ENCODE results near the gene TNPO2.

DNA sequence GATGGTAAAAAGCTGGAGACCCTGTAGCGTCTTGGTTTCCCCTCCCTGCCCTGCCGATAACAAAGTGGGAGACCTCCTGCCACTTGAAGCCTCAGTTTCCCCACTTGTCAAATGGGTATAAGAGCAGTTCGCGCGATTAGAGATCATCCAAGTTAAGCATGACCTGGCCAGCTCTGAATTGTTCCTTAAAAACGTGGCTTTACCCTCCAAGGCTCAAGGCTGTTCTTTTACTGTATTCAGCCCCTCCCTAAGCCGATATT, 421 bp downstream of the TNPO2 start:
- TF ChIP-seq, protein P1, sequence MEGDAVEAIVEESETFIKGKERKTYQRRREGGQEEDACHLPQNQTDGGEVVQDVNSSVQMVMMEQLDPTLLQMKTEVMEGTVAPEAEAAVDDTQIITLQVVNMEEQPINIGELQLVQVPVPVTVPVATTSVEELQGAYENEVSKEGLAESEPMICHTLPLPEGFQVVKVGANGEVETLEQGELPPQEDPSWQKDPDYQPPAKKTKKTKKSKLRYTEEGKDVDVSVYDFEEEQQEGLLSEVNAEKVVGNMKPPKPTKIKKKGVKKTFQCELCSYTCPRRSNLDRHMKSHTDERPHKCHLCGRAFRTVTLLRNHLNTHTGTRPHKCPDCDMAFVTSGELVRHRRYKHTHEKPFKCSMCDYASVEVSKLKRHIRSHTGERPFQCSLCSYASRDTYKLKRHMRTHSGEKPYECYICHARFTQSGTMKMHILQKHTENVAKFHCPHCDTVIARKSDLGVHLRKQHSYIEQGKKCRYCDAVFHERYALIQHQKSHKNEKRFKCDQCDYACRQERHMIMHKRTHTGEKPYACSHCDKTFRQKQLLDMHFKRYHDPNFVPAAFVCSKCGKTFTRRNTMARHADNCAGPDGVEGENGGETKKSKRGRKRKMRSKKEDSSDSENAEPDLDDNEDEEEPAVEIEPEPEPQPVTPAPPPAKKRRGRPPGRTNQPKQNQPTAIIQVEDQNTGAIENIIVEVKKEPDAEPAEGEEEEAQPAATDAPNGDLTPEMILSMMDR (IDR thresholded peaks at IDR 0.05) = no peak
- TF ChIP-seq POLR2AphosphoS5 (IDR thresholded peaks at IDR 0.05) (no peak), POLR2A (IDR thresholded peaks at IDR 0.05) (no peak)
